Tibial nerve (tissue), 4 donors: Measurements from ENCODE around the gene ABCB7.

Experiments used
- EP300 ChIP-seq, 2 donors: sonication (generic); formaldehyde crosslinking; IDR thresholded peaks; one replicate each; pipeline ENCODE4 v1.6.1; 2017; ENCODE audit warnings: antibody characterized with exemption in 2 of 2, mild to moderate bottlenecking in 1 of 2
- POLR2A ChIP-seq, 2 donors: fragments of 450-650 bp; IDR thresholded peaks; one replicate each; pipeline ENCODE4 v1.6.1; 2017; ENCODE audit warnings: antibody characterized with exemption in 2 of 2, mild to moderate bottlenecking in 2 of 2, moderate library complexity in 2 of 2
- TF ChIP-seq, protein P1 (sequence below), 5 experiments: fragments of 200-600 bp in 3 of 5; fragments of 450-650 bp in 2 of 5; sonication (generic) in 3 of 5; IDR thresholded peaks; one replicate each; pipeline ENCODE4 v1.5.1; 2016 to 2019; ENCODE audit warnings: antibody characterized with exemption in 5 of 5, mild to moderate bottlenecking in 3 of 5, moderate library complexity in 2 of 5

- TF ChIP-seq EP300 (IDR thresholded peaks at IDR 0.05) (no peak), POLR2A (IDR thresholded peaks at IDR 0.05) (no peak)
- TF ChIP-seq, protein P1, sequence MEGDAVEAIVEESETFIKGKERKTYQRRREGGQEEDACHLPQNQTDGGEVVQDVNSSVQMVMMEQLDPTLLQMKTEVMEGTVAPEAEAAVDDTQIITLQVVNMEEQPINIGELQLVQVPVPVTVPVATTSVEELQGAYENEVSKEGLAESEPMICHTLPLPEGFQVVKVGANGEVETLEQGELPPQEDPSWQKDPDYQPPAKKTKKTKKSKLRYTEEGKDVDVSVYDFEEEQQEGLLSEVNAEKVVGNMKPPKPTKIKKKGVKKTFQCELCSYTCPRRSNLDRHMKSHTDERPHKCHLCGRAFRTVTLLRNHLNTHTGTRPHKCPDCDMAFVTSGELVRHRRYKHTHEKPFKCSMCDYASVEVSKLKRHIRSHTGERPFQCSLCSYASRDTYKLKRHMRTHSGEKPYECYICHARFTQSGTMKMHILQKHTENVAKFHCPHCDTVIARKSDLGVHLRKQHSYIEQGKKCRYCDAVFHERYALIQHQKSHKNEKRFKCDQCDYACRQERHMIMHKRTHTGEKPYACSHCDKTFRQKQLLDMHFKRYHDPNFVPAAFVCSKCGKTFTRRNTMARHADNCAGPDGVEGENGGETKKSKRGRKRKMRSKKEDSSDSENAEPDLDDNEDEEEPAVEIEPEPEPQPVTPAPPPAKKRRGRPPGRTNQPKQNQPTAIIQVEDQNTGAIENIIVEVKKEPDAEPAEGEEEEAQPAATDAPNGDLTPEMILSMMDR (IDR thresholded peaks at IDR 0.05) = no peak
Observed at GRCh38 chrX:75038925-75039324, 117.2 kb downstream of the ABCB7 start.
